HAP-1 (cell line): ENCODE measurements around the gene TUBB3.
A peak's percentile ranks its signal among the peaks of the same experiment; 100 is the strongest.

Experiments used
- DNase-seq, 2 experiments: peaks; one replicate each; pipeline ENCODE4 v3.0.0-alpha.2; 2016 to 2020; ENCODE audit warnings: low spot score in 2 of 2
- H3K27me3 ChIP-seq: fragments of 250-450 bp; sonication (Bioruptor Pico); 2 replicates; pipeline ENCODE4 v1.5.1; 2020; ENCODE audit warnings: low read depth, mild to moderate bottlenecking, moderate library complexity
- H3K36me3 ChIP-seq: fragments of 250-450 bp; sonication (Bioruptor Pico); replicated peaks from 2 replicates; pipeline ENCODE4 v1.5.1; 2020; ENCODE audit warnings: mild to moderate bottlenecking
- H3K4me1 ChIP-seq: fragments of 250-450 bp; sonication (Bioruptor Pico); 2 replicates; pipeline ENCODE4 v1.5.1; 2020; ENCODE audit warnings: mild to moderate bottlenecking
- H3K4me3 ChIP-seq: fragments of 250-450 bp; sonication (Bioruptor Pico); 2 replicates; pipeline ENCODE4 v1.5.1; 2020; ENCODE audit warnings: mild to moderate bottlenecking, moderate library complexity
- H3K9me3 ChIP-seq: fragments of 250-450 bp; sonication (Bioruptor Pico); 2 replicates; pipeline ENCODE4 v1.5.1; 2020; ENCODE audit warnings: mild to moderate bottlenecking, moderate library complexity
- in situ Hi-C: fragments of 300-500 bp; cut with MboI; formaldehyde crosslinking; loops from 3 replicates; pipeline ENCODE4 v1.14.3; 2020; ENCODE audit warnings: low sequenced_read_pairs, inconsistent platforms, mixed read lengths

The TUBB3 gene

DNA sequence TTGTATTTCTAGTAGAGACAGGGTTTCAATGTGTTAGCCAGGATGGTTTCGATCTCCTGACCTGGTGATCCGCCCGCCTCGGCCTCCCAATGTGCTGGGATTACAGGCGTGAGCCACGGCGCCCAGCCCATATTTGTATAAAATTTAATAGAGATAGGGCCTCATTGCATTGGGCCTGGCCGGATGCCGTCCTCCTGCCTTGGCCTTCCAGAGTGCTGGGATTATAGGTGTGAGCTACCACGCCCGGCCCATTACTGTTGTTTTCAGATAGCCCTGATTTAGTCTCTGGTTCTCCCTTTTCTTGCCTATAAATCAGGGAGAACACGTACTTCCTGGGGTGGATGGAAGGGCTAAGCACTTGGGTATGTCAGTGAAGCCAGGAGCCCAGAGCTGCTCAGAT, 28.9 kb downstream of the TUBB3 start:
- in situ Hi-C loops, result no loop called here
- no peak for DNase-seq
- H3K4me3 ChIP-seq, result no peak overlapping the region
- H3K27me3 ChIP-seq, result no peaks in the 10 kb centered on the region
- no peaks in the 10 kb centered on the region for H3K9me3 ChIP-seq
- H3K4me1 ChIP-seq, result peaks cover 3% of the 10 kb centered on the region; the same call in 1 of the 2 replicates
- peaks cover 5% of the 10 kb centered on the region; the same call in 1 of the 2 replicates for H3K36me3 ChIP-seq

DNA sequence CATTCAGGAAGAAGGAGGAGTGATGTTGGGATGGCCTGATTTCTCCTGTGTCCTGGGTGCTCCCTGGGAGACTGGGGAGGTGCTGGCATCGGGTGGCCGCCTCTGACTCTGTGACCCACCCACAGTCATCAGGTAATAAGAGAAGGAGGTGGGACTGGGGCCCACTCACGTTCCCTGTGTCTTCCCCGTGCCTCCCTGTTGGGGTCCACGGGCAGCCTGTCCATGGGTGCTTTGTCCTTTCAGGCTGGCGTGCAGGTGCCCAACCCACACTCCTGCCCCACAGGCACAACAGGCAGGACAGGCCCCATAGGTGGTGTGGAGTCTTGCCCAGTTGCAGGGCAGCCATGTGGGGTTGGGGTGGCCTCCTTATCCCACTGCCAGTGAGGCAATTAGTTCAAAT, 29.4 kb downstream of the TUBB3 start:
- H3K9me3 ChIP-seq, result no peaks in the 10 kb centered on the region
- H3K4me3 ChIP-seq, result no peak overlapping the region
- H3K27me3 ChIP-seq, result no peaks in the 10 kb centered on the region
- in situ Hi-C loops, result no loop called here
- peaks cover 10% of the 10 kb centered on the region for H3K36me3 ChIP-seq
- peaks cover 3% of the 10 kb centered on the region; the same call in 1 of the 2 replicates for H3K4me1 ChIP-seq
- DNase-seq, result no peak

DNA sequence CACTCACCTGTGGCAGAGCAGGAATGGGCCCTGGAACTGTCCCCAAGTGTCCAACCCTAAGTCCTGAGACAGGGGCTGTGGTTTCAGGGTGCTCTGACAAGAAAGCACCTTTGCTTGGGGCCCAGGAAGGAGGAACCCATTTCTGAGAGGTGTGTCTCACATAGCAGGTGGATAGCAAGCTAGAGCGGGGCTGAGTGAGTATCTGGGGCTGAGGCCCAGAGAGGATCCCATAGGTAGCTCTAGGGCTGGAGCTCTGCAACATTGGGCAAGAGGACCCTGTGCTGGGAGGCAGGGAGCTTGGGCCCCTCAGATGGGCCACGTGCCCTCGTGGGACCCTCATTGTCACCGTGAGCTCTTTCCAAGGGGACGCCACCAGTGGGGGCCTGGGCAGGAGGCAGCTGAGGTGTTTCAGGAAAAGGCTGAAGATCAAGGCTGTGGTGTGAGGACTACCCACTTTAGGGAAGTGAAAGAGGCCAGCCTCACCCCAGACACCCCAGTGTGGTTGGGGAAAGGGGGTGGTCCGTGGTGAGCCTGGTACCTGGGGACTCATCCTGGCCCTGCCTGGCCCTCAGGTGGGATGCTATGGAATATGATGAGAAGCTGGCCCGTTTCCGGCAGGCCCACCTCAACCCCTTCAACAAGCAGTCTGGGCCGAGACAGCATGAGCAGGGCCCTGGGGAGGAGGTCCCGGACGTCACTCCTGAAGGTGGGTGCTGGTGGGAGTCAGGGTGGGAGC, 30.7 kb downstream of the TUBB3 start:
- Histone ChIP-seq H3K4me3 (no peak overlapping the region), H3K9me3 (no peaks in the 10 kb centered on the region), H3K36me3 (peaks cover 22% of the 10 kb centered on the region), H3K4me1 (peaks cover 3% of the 10 kb centered on the region; the same call in 1 of the 2 replicates), H3K27me3 (no peaks in the 10 kb centered on the region)
- DNase-seq, result no peak
- in situ Hi-C loops, result no loop called here

DNA sequence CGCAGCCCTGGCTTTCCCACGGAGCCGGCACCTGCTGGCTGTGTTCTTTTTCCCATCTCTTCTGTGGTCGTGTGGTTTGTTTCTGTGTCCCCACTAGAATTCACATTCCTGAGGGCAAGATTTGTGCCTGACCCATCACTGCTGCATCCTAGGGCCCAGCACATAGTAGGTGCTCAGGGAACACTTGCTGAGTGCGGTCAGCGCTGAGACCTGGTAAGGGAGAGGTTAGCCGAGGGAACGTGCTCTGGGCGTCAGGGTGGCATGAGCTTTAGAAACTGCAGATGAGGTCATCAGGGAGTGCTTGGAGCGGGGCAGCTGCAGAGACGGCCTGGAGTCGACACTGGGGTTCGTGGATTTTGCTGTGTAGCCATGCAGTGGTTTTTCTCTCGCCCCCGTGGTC, 31.3 kb downstream of the TUBB3 start:
- H3K4me3 ChIP-seq, result no peak overlapping the region

DNA sequence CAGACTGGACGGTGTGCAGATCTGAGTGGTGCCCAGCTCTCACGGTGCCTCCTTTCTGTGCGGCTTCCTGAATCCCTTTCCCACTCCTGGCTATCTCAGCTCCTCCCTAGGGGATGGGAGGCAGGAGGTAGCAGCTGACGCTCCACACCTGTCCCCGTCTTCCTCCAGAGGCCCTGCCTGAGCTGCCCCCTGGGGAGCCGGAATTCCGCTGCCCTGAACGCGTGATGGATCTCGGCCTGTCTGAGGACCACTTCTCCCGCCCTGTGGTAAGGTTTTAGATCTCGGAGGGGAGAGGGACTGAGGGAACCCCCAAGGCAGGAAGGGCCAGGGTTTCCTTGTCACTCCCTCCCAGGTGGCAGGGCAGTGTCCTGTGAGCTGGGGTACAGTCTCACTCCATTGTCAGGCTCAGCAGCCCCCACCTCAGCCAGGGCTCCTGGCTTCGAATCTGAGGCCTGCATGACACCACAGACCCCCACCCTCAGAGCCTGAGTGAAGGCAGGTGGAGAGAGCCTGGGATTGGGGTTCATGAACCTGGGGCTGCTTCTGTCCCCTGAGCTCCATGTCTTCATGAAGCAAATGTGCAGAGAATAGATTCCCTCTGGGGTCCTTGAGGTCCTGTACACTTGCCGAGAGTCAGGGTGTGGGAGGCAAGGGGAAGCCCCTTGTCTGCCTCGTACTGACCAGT, 32.0 kb downstream of the TUBB3 start:
- Histone ChIP-seq H3K4me1 (no peaks in the 10 kb centered on the region), H3K9me3 (no peaks in the 10 kb centered on the region), H3K36me3 (peaks cover 27% of the 10 kb centered on the region), H3K27me3 (no peaks in the 10 kb centered on the region), H3K4me3 (no peak overlapping the region)
- DNase-seq, result no peak
- in situ Hi-C loops, result no loop called here

More for the DNA sequence above, 31.3 kb downstream of the TUBB3 start:
- Histone ChIP-seq H3K36me3 (peaks cover 27% of the 10 kb centered on the region), H3K9me3 (no peaks in the 10 kb centered on the region), H3K27me3 (no peaks in the 10 kb centered on the region), H3K4me1 (peaks cover 2% of the 10 kb centered on the region; the same call in 1 of the 2 replicates)
- in situ Hi-C loops, result no loop called here
- DNase-seq, result no peak

DNA sequence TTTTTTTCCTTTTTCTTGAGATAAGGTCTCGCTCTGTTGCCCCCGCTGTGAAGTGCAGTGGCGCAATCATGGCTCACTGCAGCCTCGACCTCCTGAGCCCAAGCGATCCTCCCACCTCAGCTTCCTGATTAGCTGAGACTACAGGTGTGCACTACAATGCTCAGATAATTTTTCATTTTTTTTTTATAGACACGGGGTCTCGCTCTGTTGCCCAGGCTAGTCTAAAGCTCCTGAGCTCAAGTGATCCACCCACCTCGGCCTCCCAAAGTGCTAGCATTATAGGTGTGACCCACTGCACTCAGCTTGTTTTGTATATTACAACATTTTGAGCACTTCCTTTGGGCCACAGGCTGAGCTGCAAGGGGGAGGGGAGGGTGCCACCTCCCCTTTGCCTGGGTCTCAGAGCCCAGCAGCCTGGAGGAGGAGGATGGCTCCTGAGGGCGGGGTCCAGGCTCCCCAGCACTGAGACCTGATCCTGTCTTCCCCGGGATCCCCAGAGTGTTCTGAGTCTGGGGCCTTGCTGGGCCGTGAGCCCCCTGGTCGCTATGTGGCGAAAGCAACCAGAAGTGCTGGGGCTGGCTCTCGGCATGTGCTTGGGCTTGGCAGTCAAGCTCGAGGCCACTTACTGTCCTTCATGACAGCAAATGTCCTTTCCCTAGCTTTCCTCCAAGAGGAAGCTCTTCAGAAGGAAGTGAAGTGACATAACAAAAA, 33.5 kb downstream of the TUBB3 start:
- H3K4me3 ChIP-seq, result no peak overlapping the region
- no peaks in the 10 kb centered on the region for H3K4me1 ChIP-seq
- in situ Hi-C loops, result no loop called here
- DNase-seq, result no peak
- H3K36me3 ChIP-seq, result peaks cover 34% of the 10 kb centered on the region
- no peaks in the 10 kb centered on the region for H3K27me3 ChIP-seq
- H3K9me3 ChIP-seq, result no peaks in the 10 kb centered on the region

DNA sequence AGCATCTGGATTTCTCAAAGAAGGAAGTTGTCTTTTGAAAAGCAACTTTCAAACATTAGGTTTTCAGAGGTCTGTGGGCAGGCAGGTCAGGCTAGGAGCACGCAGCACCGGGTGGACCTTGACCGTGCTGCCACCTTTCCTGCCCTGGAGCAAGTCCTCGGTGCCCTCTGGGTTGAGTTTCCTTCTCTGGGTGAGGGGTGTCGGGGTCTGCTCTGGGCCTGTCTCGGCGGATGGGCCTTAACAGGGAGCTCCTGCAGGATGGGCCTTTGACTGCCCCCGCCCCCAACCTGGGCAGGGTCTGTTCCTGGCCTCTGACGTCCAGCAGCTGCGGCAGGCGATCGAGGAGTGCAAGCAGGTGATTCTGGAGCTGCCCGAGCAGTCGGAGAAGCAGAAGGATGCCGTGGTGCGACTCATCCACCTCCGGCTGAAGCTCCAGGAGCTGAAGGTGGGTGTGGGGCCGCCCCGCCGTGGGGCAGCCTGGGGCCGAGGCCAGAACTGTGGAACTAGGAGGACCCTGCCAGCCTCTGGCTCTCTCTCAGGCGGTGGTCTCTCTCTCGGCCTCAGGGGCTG, 34.2 kb downstream of the TUBB3 start:
- in situ Hi-C loops, result no loop called here
- DNase-seq, result no peak

DNA sequence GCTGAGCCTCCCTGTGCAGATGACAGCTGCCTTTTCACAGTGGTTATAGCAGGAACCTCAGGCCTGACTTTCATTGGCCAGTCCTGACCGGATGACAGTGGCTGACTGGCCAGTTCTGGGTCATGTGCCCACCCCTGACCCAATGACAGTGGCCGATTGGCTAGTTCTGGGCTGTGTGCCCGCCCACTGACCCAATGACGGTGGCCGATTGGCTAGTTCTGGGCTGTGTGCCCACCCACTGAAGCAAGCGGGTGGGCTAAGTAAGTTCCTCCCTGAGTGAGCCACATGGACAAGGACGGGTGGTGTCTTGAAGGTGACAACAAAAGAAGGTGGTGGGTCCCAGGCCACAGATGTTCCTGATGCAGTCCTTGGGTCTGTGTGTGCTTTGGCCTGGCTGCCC, 34.9 kb downstream of the TUBB3 start:
- Histone ChIP-seq H3K36me3 (peaks cover 34% of the 10 kb centered on the region), H3K4me1 (no peaks in the 10 kb centered on the region), H3K4me3 (no peak overlapping the region), H3K9me3 (no peaks in the 10 kb centered on the region), H3K27me3 (no peaks in the 10 kb centered on the region)
- DNase-seq, result peak in 1 of 2 experiments; percentile 48
- in situ Hi-C loops, result no loop called here

More for the DNA sequence above, 34.2 kb downstream of the TUBB3 start:
- H3K4me1 ChIP-seq, result no peaks in the 10 kb centered on the region
- H3K4me3 ChIP-seq, result no peak overlapping the region
- H3K9me3 ChIP-seq, result no peaks in the 10 kb centered on the region
- H3K36me3 ChIP-seq, result peaks cover 34% of the 10 kb centered on the region
- H3K27me3 ChIP-seq, result no peaks in the 10 kb centered on the region

DNA sequence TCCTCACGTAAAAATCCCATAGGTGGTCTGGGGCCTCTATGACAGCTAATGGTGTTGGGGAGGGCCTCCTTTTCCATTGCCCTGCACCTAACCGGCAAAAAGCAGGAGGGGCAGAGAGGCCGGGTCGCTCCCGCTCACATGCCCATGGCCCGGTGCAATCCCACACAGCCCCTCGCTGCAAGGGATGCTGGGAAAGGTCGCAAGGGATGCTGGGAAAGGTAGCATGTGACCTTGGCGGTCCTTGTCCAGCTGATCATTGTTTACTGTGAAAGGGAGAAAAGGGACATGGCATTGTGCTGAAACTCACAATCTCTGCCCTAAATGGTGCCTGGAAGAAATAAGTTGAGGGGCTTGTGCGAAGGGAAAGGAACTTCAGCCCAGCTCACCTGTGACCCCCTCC, 35.5 kb downstream of the TUBB3 start:
- in situ Hi-C loops, result no loop called here
- peaks cover 36% of the 10 kb centered on the region for H3K36me3 ChIP-seq

DNA sequence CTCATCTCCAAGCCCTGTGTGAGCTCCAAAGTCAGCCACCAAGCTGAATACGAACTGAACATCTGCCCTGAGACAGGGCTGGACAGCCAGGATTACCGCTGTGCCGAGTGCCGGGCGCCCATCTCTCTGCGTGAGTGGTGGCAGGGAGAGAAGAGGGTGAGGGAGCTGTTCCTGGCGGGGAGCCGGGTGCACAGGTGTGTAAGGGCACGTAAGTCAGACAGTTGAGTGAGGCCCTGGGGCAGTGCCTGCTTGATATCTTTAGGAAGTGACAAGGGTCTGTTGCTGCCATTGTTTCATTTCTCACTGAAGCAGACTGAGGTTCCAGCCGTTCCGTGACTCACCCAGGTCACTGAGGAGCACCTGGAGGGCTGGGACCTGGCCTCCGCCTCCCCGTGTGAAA, 37.8 kb downstream of the TUBB3 start:
- Histone ChIP-seq H3K36me3 (peaks cover 36% of the 10 kb centered on the region), H3K9me3 (no peaks in the 10 kb centered on the region), H3K4me3 (no peak overlapping the region), H3K4me1 (no peaks in the 10 kb centered on the region), H3K27me3 (no peaks in the 10 kb centered on the region)
- DNase-seq, result no peak
- in situ Hi-C loops, result no loop called here

More for the DNA sequence above, 35.5 kb downstream of the TUBB3 start:
- no peak for DNase-seq
- no peaks in the 10 kb centered on the region for H3K27me3 ChIP-seq
- no peaks in the 10 kb centered on the region for H3K4me1 ChIP-seq
- no peak overlapping the region for H3K4me3 ChIP-seq
- H3K9me3 ChIP-seq, result no peaks in the 10 kb centered on the region

DNA sequence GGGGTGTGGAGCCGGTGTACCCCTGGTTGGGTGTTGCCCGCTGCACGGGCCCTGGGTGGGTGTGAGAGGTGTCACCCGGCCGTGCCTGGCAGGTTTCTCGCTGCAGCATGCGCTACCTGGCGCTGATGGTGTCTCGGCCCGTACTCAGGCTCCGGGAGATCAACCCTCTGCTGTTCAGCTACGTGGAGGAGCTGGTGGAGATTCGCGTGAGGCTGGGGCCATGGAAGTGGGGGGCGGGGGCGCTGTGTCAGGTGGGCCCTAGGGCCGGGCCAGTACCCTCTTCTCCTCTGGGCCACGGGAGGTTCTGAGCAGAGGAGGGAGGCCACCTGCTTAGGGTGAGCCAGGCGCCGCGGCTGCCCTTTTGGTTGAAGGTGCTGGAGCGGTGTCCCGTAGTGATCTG, 38.8 kb downstream of the TUBB3 start:
- Histone ChIP-seq H3K4me3 (no peak overlapping the region), H3K36me3 (peaks cover 33% of the 10 kb centered on the region), H3K27me3 (no peaks in the 10 kb centered on the region), H3K9me3 (no peaks in the 10 kb centered on the region), H3K4me1 (no peaks in the 10 kb centered on the region)
- in situ Hi-C loops, result no loop called here
- no peak for DNase-seq

DNA sequence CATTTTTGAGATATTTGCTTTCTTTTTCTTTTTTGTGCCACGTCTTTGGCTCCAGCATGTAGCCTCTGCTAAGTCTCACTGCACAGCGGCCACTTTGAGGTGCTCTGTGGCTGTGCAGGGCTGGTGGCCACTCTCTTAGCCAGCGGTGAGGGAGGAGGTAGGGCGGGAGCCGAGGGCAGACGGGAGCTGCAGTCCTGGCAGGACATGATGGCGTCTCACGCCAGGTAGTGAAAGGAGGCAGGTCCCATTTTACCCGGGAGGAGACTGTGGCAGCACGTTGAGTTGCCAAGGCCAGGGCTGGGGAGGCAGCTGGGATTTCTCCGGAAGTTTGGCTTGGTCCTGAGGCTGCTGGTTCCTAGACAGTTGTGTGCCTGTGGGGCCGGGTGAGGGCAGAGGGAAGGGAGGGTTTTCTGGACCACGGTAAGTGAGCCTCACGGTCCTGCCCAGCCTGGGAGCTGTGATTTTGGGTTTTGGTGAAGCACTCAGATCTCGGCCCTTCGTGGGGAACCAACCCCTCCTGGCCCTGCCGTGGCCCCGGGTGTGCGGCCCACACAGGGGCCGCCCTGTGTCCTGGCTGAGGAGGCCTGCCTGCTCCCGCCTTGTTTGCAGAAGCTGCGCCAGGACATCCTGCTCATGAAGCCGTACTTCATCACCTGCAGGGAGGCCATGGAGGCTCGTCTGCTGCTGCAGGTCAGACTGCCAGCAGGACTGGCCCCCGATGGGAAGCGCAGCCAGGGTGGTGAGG, 39.8 kb downstream of the TUBB3 start:
- H3K9me3 ChIP-seq, result no peaks in the 10 kb centered on the region
- DNase-seq, result no peak
- in situ Hi-C loops, result no loop called here
- peaks cover 22% of the 10 kb centered on the region for H3K36me3 ChIP-seq
- H3K27me3 ChIP-seq, result no peaks in the 10 kb centered on the region
- no peaks in the 10 kb centered on the region for H3K4me1 ChIP-seq
- H3K4me3 ChIP-seq, result no peak overlapping the region

DNA sequence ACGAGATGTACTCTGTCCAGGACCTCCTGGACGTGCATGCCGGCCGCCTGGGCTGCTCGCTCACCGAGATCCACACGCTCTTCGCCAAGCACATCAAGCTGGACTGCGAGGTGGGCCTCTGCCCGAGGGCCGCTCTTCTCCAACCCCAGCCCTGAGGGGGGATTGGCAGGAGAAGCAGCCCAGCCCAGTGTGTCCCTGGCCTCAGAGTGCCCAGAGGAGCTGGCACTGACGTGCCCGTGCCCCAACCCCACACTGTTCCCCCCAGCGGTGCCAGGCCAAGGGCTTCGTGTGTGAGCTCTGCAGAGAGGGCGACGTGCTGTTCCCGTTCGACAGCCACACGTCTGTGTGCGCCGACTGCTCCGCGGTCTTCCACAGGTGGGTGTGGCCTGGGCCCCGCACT, 41.1 kb downstream of the TUBB3 start:
- no peak overlapping the region for H3K4me3 ChIP-seq
- H3K9me3 ChIP-seq, result no peaks in the 10 kb centered on the region
- in situ Hi-C loops, result no loop called here
- H3K4me1 ChIP-seq, result no peaks in the 10 kb centered on the region
- DNase-seq, result no peak
- no peaks in the 10 kb centered on the region for H3K27me3 ChIP-seq
- peaks cover 11% of the 10 kb centered on the region for H3K36me3 ChIP-seq
